Measurements from ENCODE around the gene TRIB2.

TRIB2 gene

GRCh38 chr2:12764075-12764730 lies 47.5 kb downstream of the TRIB2 start:
- no peak for TF ChIP-seq MAX (IDR thresholded peaks at IDR 0.05; ENCODE audit: low read depth, low read length)
- no peak for TF ChIP-seq MYC (IDR thresholded peaks at IDR 0.05; ENCODE audit: low read depth, low read length)
- no peak for TF ChIP-seq POLR2A (IDR thresholded peaks at IDR 0.05; ENCODE audit: extremely low read depth, insufficient read length)
- no peak for TF ChIP-seq CTCF (IDR thresholded peaks at IDR 0.05; ENCODE audit: low read depth, low read length)
- no peak overlapping the region for H3K4me3 ChIP-seq (ENCODE audit: low read depth, low read length)
- peak; percentile 23 for DNase-seq (ENCODE audit: low read depth)

GRCh38 chr2:12764849-12765605 lies 48.3 kb downstream of the TRIB2 start:
- TF ChIP-seq MAX (IDR thresholded peaks at IDR 0.05; ENCODE audit: low read depth, low read length) (no peak), MYC (IDR thresholded peaks at IDR 0.05; ENCODE audit: low read depth, low read length) (no peak), CTCF (IDR thresholded peaks at IDR 0.05; ENCODE audit: low read depth, low read length) (no peak), POLR2A (IDR thresholded peaks at IDR 0.05; ENCODE audit: extremely low read depth, insufficient read length) (no peak)
- DNase-seq (ENCODE audit: low read depth): no peak
- H3K4me3 ChIP-seq (ENCODE audit: low read depth, low read length): no peak overlapping the region

- DNase-seq (ENCODE audit: low read depth): no peak
- no peak overlapping the region for H3K4me3 ChIP-seq (ENCODE audit: low read depth, low read length)
- TF ChIP-seq MYC (IDR thresholded peaks at IDR 0.05; ENCODE audit: low read depth, low read length): no peak
- no peak for TF ChIP-seq CTCF (IDR thresholded peaks at IDR 0.05; ENCODE audit: low read depth, low read length)
- no peak for TF ChIP-seq MAX (IDR thresholded peaks at IDR 0.05; ENCODE audit: low read depth, low read length)
Observed at GRCh38 chr2:12766421-12766879, 49.7 kb downstream of the TRIB2 start.

GRCh38 chr2:12767541-12767940 lies 50.8 kb downstream of the TRIB2 start:
- no peak overlapping the region for H3K4me3 ChIP-seq (ENCODE audit: low read depth, low read length)
- no peak for TF ChIP-seq MYC (IDR thresholded peaks at IDR 0.05; ENCODE audit: low read depth, low read length)
- no peak for TF ChIP-seq POLR2A (IDR thresholded peaks at IDR 0.05; ENCODE audit: extremely low read depth, insufficient read length)
- no peak for TF ChIP-seq MAX (IDR thresholded peaks at IDR 0.05; ENCODE audit: low read depth, low read length)
- TF ChIP-seq CTCF (IDR thresholded peaks at IDR 0.05; ENCODE audit: low read depth, low read length): no peak
- DNase-seq (ENCODE audit: low read depth): no peak

- no peak for TF ChIP-seq POLR2A (IDR thresholded peaks at IDR 0.05; ENCODE audit: extremely low read depth, insufficient read length)
- no peak for TF ChIP-seq MYC (IDR thresholded peaks at IDR 0.05; ENCODE audit: low read depth, low read length)
- no peak for DNase-seq (ENCODE audit: low read depth)
- H3K4me3 ChIP-seq (ENCODE audit: low read depth, low read length): no peak overlapping the region
Observed at GRCh38 chr2:12767996-12768624, 51.4 kb downstream of the TRIB2 start.

GRCh38 chr2:12769492-12770105 lies 52.9 kb downstream of the TRIB2 start:
- DNase-seq (ENCODE audit: low read depth): peak; percentile 53
- no peak overlapping the region for H3K4me3 ChIP-seq (ENCODE audit: low read depth, low read length)
- TF ChIP-seq MAX (IDR thresholded peaks at IDR 0.05; ENCODE audit: low read depth, low read length) (no peak), POLR2A (IDR thresholded peaks at IDR 0.05; ENCODE audit: extremely low read depth, insufficient read length) (no peak), CTCF (IDR thresholded peaks at IDR 0.05; ENCODE audit: low read depth, low read length) (no peak), MYC (IDR thresholded peaks at IDR 0.05; ENCODE audit: low read depth, low read length) (no peak)
